Neural cell (in vitro differentiated cells): Measurements from ENCODE around the gene BCL2L15. TPM values are rescaled to one million over a fixed set of nuclear protein-coding genes. Genes with fewer than 3 reads are reported as not detected.
"Not testable (repeated sequence)": the region's sequence is repeated elsewhere in the genome, so short reads cannot be mapped to it uniquely, and the experiment has no call there.

ENCODE experiments used
- H2AFZ ChIP-seq: fragments of 200-600, 300-800 bp; sonication (generic), shearing (Covaris generic); 2 replicates; pipeline ENCODE4 v1.6.0; 2014; ENCODE audit warnings: low read depth, mild to moderate bottlenecking, antibody characterized with exemption, low read length, moderate library complexity
- H3F3A ChIP-seq: fragments of 200-600 bp; shearing (Covaris generic); 2 replicates; pipeline ENCODE4 v1.6.1; 2016; ENCODE audit warnings: mild to moderate bottlenecking, moderate library complexity, mixed read lengths, antibody characterized with exemption, low read length; ENCODE audit not compliant: insufficient read depth, poor library complexity, severe bottlenecking
- H3K27ac ChIP-seq: fragments of 200-600, 300-800 bp; sonication (generic), shearing (Covaris generic); 2 replicates; pipeline ENCODE4 v1.5.1; 2014; ENCODE audit warnings: mild to moderate bottlenecking, low read length, moderate library complexity
- H3K27me3 ChIP-seq: fragments of 300-800, 200-600 bp; sonication (generic), shearing (Covaris generic); 2 replicates; pipeline ENCODE4 v1.6.0; 2014; ENCODE audit warnings: mild to moderate bottlenecking, low read depth, low read length, moderate library complexity; ENCODE audit not compliant: insufficient read depth
- H3K36me3 ChIP-seq: fragments of 300-800, 200-600 bp; sonication (generic), shearing (Covaris generic); 2 replicates; pipeline ENCODE4 v1.5.1; 2014; ENCODE audit warnings: mild to moderate bottlenecking, antibody characterized with exemption, low read length, moderate library complexity; ENCODE audit not compliant: insufficient read depth
- H3K4me2 ChIP-seq: fragments of 300-800, 200-600 bp; sonication (generic), shearing (Covaris generic); 2 replicates; pipeline ENCODE4 v1.6.0; 2014; ENCODE audit warnings: mild to moderate bottlenecking, low read length
- H3K4me3 ChIP-seq: fragments of 300-800, 200-600 bp; sonication (generic), shearing (Covaris generic); 2 replicates; pipeline ENCODE4 v1.5.1; 2014; ENCODE audit warnings: mild to moderate bottlenecking, low read length, moderate library complexity
- H3K79me2 ChIP-seq: fragments of 200-600 bp; shearing (Covaris generic); replicated peaks from 2 replicates; pipeline ENCODE4 v1.6.0; 2014; ENCODE audit warnings: mild to moderate bottlenecking, low read length, moderate library complexity; ENCODE audit not compliant: insufficient read depth
- H3K9ac ChIP-seq: fragments of 300-800, 200-600 bp; sonication (generic), shearing (Covaris generic); 2 replicates; pipeline ENCODE4 v1.6.1; 2016; ENCODE audit warnings: mild to moderate bottlenecking, low read length, mixed read lengths
- H3K9me2 ChIP-seq: fragments of 200-600 bp; shearing (Covaris generic); 2 replicates; pipeline ENCODE4 v1.6.1; 2016; ENCODE audit warnings: mild to moderate bottlenecking, low read length, mixed read lengths; ENCODE audit not compliant: insufficient read depth
- H3K9me3 ChIP-seq: fragments of 200-600, 300-800 bp; sonication (generic), shearing (Covaris generic); 2 replicates; pipeline ENCODE4 v1.6.1; 2016; ENCODE audit warnings: mild to moderate bottlenecking, mixed run types, low read length, moderate library complexity, mixed read lengths
- H4K20me1 ChIP-seq: fragments of 200-600 bp; shearing (Covaris generic); 2 replicates; pipeline ENCODE4 v1.6.1; 2016; ENCODE audit warnings: mild to moderate bottlenecking, mixed run types; ENCODE audit not compliant: insufficient read depth
- CTCF ChIP-seq: fragments of 450-650 bp; IDR thresholded peaks from 2 replicates; pipeline ENCODE4 v1.5.1; 2014; ENCODE audit warnings: antibody characterized with exemption, mild to moderate bottlenecking, moderate library complexity; ENCODE audit not compliant: poor library complexity, severe bottlenecking
- EP300 ChIP-seq: fragments of 450-650 bp; conservative IDR thresholded peaks from 2 replicates; pipeline ENCODE4 v1.6.1; 2014; ENCODE audit warnings: antibody characterized with exemption, mild to moderate bottlenecking, moderate library complexity; ENCODE audit not compliant: poor library complexity, severe bottlenecking
- EZH2 ChIP-seq: fragments of 200-600, 300-800 bp; shearing (Covaris generic), sonication (generic); IDR thresholded peaks from 2 replicates; pipeline ENCODE4 v1.6.1; 2014; ENCODE audit warnings: antibody characterized with exemption, low read length, borderline replicate concordance, mild to moderate bottlenecking; ENCODE audit not compliant: insufficient read depth, poor library complexity, severe bottlenecking
- MXI1 ChIP-seq: fragments of 450-650 bp; conservative IDR thresholded peaks from 2 replicates; pipeline ENCODE4 v1.6.1; 2014; ENCODE audit warnings: antibody characterized with exemption, mild to moderate bottlenecking; ENCODE audit not compliant: poor library complexity, severe bottlenecking
- POLR2AphosphoS5 ChIP-seq: IDR thresholded peaks from 2 replicates; pipeline ENCODE4 v1.6.1; 2012
- RAD21 ChIP-seq: fragments of 450-650 bp; conservative IDR thresholded peaks from 2 replicates; pipeline ENCODE4 v1.6.1; 2014; ENCODE audit warnings: antibody characterized with exemption, mild to moderate bottlenecking, moderate library complexity
- REST ChIP-seq: IDR thresholded peaks from 2 replicates; pipeline ENCODE4 v1.6.1; 2012; ENCODE audit warnings: borderline replicate concordance
- SMC3 ChIP-seq: fragments of 450-650 bp; conservative IDR thresholded peaks from 2 replicates; pipeline ENCODE4 v1.6.1; 2014; ENCODE audit warnings: antibody characterized with exemption, mild to moderate bottlenecking, moderate library complexity; ENCODE audit not compliant: poor library complexity
- TAF1 ChIP-seq: IDR thresholded peaks from 2 replicates; pipeline ENCODE4 v1.6.1; 2012; ENCODE audit warnings: low read depth
- polyA plus RNA-seq: library from polyadenylated mRNA; depleted of rRNA; stranded (reverse); fragments of >200 nt; gene quantifications from 2 replicates; pipeline ENCODE4 v1.2.3, GENCODE V29; 2014

BCL2L15 gene
- polyA plus RNA-seq, 1 donor from 2014 or later = 4.7 TPM

- H3K27me3 ChIP-seq = no peaks in the 10 kb centered on the region
- H3K9me2 ChIP-seq = no peaks in the 10 kb centered on the region
- no peak overlapping the region for H3K9ac ChIP-seq
- no peaks in the 10 kb centered on the region for H4K20me1 ChIP-seq
- no peak overlapping the region for H3K27ac ChIP-seq
- no peaks in the 10 kb centered on the region for H3K36me3 ChIP-seq
- no peaks in the 10 kb centered on the region for H3K79me2 ChIP-seq
- H3F3A ChIP-seq = no peaks in the 10 kb centered on the region
- no peaks in the 10 kb centered on the region for H3K9me3 ChIP-seq
- no peak overlapping the region for H3K4me2 ChIP-seq
- H3K4me3 ChIP-seq = no peak overlapping the region
- no peak overlapping the region for H2AFZ ChIP-seq
- no peak for TF ChIP-seq CTCF
- TF ChIP-seq EZH2 = no peak
- TF ChIP-seq EP300 = no peak
- TF ChIP-seq POLR2AphosphoS5 = no peak
- TF ChIP-seq TAF1 = no peak
- TF ChIP-seq SMC3 = no peak
- TF ChIP-seq RAD21 = no peak
- TF ChIP-seq MXI1 = no peak
- no peak for TF ChIP-seq REST
These were observed 33.1 kb downstream of the BCL2L15 start for GRCh38 chr1:113854234-113854633.

GRCh38 chr1:113852694-113853093 lies 34.7 kb downstream of the BCL2L15 start:
- H3K36me3 ChIP-seq, H3F3A ChIP-seq, H3K27ac ChIP-seq, H2AFZ ChIP-seq, H3K4me3 ChIP-seq, H4K20me1 ChIP-seq, H3K9me3 ChIP-seq, H3K9me2 ChIP-seq, H3K79me2 ChIP-seq, H3K9ac ChIP-seq, H3K4me2 ChIP-seq, H3K27me3 ChIP-seq: not testable (repeated sequence)

- H3K4me3 ChIP-seq = no peak overlapping the region
- H3F3A ChIP-seq = no peaks in the 10 kb centered on the region
- H3K9me2 ChIP-seq = no peaks in the 10 kb centered on the region
- H3K27me3 ChIP-seq = no peaks in the 10 kb centered on the region
- H3K4me2 ChIP-seq = no peak overlapping the region
- no peaks in the 10 kb centered on the region for H3K79me2 ChIP-seq
- no peak overlapping the region for H3K27ac ChIP-seq
- no peak for TF ChIP-seq POLR2AphosphoS5
- no peak for TF ChIP-seq EZH2
- TF ChIP-seq EP300 = no peak
- no peak for TF ChIP-seq RAD21
- TF ChIP-seq MXI1 = no peak
- no peak for TF ChIP-seq REST
- no peak for TF ChIP-seq CTCF
- no peak for TF ChIP-seq SMC3
- TF ChIP-seq TAF1 = no peak
- no peaks in the 10 kb centered on the region for H3K36me3 ChIP-seq
- H4K20me1 ChIP-seq = no peaks in the 10 kb centered on the region
- H3K9me3 ChIP-seq = no peaks in the 10 kb centered on the region
- no peak overlapping the region for H3K9ac ChIP-seq
- no peak overlapping the region for H2AFZ ChIP-seq
These were observed 37.1 kb downstream of the BCL2L15 start for GRCh38 chr1:113850127-113850796.
